ENCODE measurements around the gene LMOD3.

DNA sequence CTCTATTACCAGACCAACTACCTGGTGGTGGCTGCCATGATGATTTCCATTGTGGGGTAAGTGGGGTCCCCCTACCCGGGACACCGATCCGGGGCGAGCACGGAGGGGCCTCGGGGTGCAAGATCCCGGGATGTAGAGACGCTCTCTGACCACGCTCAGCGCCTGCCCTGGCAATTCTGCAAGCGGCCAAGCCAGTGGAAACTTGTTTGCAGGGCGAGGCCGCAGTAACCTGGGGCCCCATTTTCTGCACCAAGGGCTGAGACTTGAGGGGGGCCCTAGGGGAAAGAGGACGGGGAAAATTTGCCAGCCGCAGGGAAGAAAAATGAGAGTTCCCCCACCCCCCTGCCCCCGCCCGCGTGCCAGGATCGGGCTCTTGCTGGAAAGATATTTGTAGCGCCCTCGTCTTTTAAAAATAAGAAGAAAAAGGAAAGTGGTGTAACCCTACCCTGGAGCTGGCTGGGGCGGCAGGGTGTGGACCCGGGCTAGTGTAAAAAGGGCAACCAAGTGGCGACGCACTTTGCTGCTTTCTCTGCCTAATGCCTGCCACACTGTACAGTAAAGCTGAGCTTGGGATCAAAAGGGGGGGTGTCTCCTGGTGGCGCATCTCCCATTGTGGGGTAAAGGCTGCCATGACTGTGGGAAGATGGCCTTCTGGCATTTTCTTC is 37.1 kb downstream of the LMOD3 start:
- TF ChIP-seq, protein P1, sequence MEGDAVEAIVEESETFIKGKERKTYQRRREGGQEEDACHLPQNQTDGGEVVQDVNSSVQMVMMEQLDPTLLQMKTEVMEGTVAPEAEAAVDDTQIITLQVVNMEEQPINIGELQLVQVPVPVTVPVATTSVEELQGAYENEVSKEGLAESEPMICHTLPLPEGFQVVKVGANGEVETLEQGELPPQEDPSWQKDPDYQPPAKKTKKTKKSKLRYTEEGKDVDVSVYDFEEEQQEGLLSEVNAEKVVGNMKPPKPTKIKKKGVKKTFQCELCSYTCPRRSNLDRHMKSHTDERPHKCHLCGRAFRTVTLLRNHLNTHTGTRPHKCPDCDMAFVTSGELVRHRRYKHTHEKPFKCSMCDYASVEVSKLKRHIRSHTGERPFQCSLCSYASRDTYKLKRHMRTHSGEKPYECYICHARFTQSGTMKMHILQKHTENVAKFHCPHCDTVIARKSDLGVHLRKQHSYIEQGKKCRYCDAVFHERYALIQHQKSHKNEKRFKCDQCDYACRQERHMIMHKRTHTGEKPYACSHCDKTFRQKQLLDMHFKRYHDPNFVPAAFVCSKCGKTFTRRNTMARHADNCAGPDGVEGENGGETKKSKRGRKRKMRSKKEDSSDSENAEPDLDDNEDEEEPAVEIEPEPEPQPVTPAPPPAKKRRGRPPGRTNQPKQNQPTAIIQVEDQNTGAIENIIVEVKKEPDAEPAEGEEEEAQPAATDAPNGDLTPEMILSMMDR (IDR thresholded peaks at IDR 0.05) = no peak
- TF ChIP-seq SIN3A (IDR thresholded peaks at IDR 0.05; ENCODE audit: borderline replicate concordance, insufficient read depth, low read depth, low read length) = no peak
- TF ChIP-seq, protein P2, sequence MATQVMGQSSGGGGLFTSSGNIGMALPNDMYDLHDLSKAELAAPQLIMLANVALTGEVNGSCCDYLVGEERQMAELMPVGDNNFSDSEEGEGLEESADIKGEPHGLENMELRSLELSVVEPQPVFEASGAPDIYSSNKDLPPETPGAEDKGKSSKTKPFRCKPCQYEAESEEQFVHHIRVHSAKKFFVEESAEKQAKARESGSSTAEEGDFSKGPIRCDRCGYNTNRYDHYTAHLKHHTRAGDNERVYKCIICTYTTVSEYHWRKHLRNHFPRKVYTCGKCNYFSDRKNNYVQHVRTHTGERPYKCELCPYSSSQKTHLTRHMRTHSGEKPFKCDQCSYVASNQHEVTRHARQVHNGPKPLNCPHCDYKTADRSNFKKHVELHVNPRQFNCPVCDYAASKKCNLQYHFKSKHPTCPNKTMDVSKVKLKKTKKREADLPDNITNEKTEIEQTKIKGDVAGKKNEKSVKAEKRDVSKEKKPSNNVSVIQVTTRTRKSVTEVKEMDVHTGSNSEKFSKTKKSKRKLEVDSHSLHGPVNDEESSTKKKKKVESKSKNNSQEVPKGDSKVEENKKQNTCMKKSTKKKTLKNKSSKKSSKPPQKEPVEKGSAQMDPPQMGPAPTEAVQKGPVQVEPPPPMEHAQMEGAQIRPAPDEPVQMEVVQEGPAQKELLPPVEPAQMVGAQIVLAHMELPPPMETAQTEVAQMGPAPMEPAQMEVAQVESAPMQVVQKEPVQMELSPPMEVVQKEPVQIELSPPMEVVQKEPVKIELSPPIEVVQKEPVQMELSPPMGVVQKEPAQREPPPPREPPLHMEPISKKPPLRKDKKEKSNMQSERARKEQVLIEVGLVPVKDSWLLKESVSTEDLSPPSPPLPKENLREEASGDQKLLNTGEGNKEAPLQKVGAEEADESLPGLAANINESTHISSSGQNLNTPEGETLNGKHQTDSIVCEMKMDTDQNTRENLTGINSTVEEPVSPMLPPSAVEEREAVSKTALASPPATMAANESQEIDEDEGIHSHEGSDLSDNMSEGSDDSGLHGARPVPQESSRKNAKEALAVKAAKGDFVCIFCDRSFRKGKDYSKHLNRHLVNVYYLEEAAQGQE (IDR thresholded peaks at IDR 0.05; ENCODE audit: insufficient read depth in 1 of 2, low read depth in 2 of 2, low read length in 1 of 2) = no peak
